Gastrocnemius medialis (tissue), 4 donors: ENCODE results near the gene RIN3. TPM values are rescaled to one million over a fixed set of nuclear protein-coding genes. Genes with fewer than 3 reads are reported as not detected.
"Not testable (repeated sequence)": the region's sequence is repeated elsewhere in the genome, so short reads cannot be mapped to it uniquely, and the experiment has no call there.

Experiments used
- ATAC-seq, 2 donors: fragments of 150-250 bp; one replicate each; pipeline ENCODE4 v1.9.1; 2016
- DNase-seq, 2 donors: peaks; one replicate each; pipeline ENCODE4 v3.0.0-alpha.2; 2019
- H3K27ac ChIP-seq, 4 donors: fragments of 200-600 bp; sonication (generic); 1 replicate in 1 of 4; 2 replicates in 3 of 4; pipeline ENCODE4 v1.5.1; 2016 to 2018; ENCODE audit warnings: mild to moderate bottlenecking in 2 of 4, moderate library complexity in 1 of 4
- H3K27me3 ChIP-seq, 3 donors: fragments of 200-600 bp; sonication (generic) in 2 of 3; 1 replicate in 1 of 3; 2 replicates in 2 of 3; pipeline versions ENCODE4 v1.5.1 to v1.6.0; 2016 to 2019; ENCODE audit warnings: mild to moderate bottlenecking in 1 of 3, moderate library complexity in 1 of 3
- H3K36me3 ChIP-seq, 2 donors: fragments of 200-600 bp; sonication (generic) in 1 of 2; one replicate each; pipeline ENCODE4 v1.5.1; 2017 to 2018
- H3K4me1 ChIP-seq, 2 donors: fragments of 200-600 bp; sonication (generic) in 1 of 2; one replicate each; pipeline ENCODE4 v1.5.1; 2016 to 2017; ENCODE audit warnings: mild to moderate bottlenecking in 2 of 2
- H3K4me3 ChIP-seq, 4 donors: fragments of 200-600 bp; sonication (generic) in 3 of 4; 1 replicate in 1 of 4; 2 replicates in 3 of 4; pipeline ENCODE4 v1.5.1; 2016 to 2019; ENCODE audit warnings: mild to moderate bottlenecking in 2 of 4
- H3K9me3 ChIP-seq, 3 donors: fragments of 200-600 bp; sonication (generic) in 2 of 3; 1 replicate in 1 of 3; 2 replicates in 2 of 3; pipeline ENCODE4 v1.5.1; 2016 to 2019
- POLR2A ChIP-seq, 2 donors: fragments of 450-650 bp; IDR thresholded peaks; one replicate each; pipeline ENCODE4 v1.6.1; 2017; ENCODE audit warnings: antibody characterized with exemption in 2 of 2, mild to moderate bottlenecking in 2 of 2, moderate library complexity in 2 of 2
- in situ Hi-C, 4 donors: fragments of 200-750 bp; cut with MboI; loops; one replicate each; pipeline versions ENCODE4 v1.15.0 to v1.8.0; 2017; ENCODE audit warnings: low sequenced_read_pairs in 4 of 4
- intact Hi-C: fragments of 100-400 bp; cut with DNase I; formaldehyde crosslinking; loops from one replicate; pipeline ENCODE4 v1.15.1; 2023; ENCODE audit warnings: low total_unique reads
- total RNA-seq, 4 donors: library from RNA; depleted of rRNA; stranded (reverse); fragments of >200 nt; gene quantifications; one replicate each; pipeline versions ENCODE4 v1.1.0 to v1.2.3, GENCODE V29; 2016
- TF ChIP-seq, protein P1 (sequence below), 5 experiments: fragments of 450-650 bp in 3 of 5; fragments of 200-600 bp in 2 of 5; sonication (generic) in 2 of 5; IDR thresholded peaks in 4 of 5; conservative IDR thresholded peaks in 1 of 5; 1 replicate in 4 of 5; 2 replicates in 1 of 5; pipeline ENCODE4 v1.5.1; 2016 to 2019; ENCODE audit warnings: antibody characterized with exemption in 5 of 5, mild to moderate bottlenecking in 3 of 5, moderate library complexity in 3 of 5

RIN3 gene
- total RNA-seq, 4 donors from 2014 or later = 2.1 to 3.7 (median 2.6) TPM

DNA sequence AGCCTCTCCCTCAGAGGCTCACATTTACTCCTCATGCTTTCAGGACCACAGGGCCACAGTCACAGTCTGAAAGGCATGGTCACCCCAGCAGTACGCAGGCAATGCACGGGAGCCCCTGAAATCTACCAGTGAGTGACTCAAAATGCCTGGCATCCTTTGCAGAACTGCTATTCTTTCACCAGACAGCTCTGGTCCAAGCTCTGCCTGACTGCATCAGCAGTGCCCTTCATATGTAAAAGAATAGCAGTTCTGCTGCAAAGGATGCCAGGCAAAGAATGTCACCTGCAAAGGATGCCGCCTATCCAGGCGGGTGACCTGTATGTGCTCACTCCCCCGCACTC lies 196.4 kb downstream of the RIN3 start:
- in situ Hi-C loops = loop anchor here in 1 of 4 donors (10.0 kb wide), 1 partner anchor 75 kb away; no protein-coding TSS in a partner anchor
- peaks cover 0 to 61% of the 10 kb centered on the region in 2 donors for H3K36me3 ChIP-seq

DNA sequence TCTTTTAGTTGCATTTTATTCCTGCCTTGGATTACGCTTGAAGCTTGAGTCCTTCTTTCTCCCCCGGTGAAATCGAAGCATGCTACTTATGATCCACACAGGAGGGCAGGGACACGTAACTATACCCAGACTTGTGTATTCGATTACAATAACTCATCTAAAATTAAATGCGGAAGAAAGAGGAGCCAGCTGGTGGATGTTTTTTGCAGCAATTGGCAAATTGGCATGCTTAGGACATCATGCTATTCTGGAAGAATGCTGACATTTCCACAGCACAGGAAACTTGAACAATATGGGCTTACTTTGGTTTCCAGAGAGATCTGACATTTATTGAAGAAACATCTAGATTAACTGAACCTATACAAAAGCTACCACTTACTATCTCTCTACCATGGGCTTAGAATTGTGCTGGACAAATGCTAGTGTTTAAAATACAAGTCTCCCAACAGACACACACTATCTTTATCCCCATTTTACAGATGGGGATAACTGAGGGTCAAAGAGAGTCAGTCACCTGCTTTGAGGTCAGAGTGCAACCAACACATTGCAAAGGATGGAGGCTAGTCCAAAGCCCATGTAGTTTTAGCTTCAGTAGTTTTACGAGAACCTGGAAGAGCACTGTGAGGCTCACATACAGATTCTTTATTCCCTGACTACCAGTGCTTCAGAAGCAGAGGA lies 198.5 kb downstream of the RIN3 start:
- H3K36me3 ChIP-seq = peaks cover 0 to 40% of the 10 kb centered on the region in 2 donors
- in situ Hi-C loops = loop anchor here in 1 of 4 donors (10.0 kb wide), 1 partner anchor 73 kb away; no protein-coding TSS in a partner anchor
- TF ChIP-seq, protein P1, sequence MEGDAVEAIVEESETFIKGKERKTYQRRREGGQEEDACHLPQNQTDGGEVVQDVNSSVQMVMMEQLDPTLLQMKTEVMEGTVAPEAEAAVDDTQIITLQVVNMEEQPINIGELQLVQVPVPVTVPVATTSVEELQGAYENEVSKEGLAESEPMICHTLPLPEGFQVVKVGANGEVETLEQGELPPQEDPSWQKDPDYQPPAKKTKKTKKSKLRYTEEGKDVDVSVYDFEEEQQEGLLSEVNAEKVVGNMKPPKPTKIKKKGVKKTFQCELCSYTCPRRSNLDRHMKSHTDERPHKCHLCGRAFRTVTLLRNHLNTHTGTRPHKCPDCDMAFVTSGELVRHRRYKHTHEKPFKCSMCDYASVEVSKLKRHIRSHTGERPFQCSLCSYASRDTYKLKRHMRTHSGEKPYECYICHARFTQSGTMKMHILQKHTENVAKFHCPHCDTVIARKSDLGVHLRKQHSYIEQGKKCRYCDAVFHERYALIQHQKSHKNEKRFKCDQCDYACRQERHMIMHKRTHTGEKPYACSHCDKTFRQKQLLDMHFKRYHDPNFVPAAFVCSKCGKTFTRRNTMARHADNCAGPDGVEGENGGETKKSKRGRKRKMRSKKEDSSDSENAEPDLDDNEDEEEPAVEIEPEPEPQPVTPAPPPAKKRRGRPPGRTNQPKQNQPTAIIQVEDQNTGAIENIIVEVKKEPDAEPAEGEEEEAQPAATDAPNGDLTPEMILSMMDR (IDR thresholded peaks at IDR 0.05 in 4 of 5, conservative IDR thresholded peaks at IDR 0.05 in 1 of 5) = no peak
- no peak for TF ChIP-seq POLR2A (IDR thresholded peaks at IDR 0.05)

More for the DNA sequence above, 196.4 kb downstream of the RIN3 start:
- ATAC-seq (no peak), DNase-seq (no peak)
- Histone ChIP-seq H3K4me3 (no peak overlapping the region), H3K27ac (no peak overlapping the region), H3K4me1 (no peaks in the 10 kb centered on the region), H3K27me3 (no peaks in the 10 kb centered on the region), H3K9me3 (no peaks in the 10 kb centered on the region)
- intact Hi-C loops = loop anchor here (5.0 kb wide), 1 partner anchor 37 kb away; the partner anchor contains the start of gene LGMN
- no peak for TF ChIP-seq POLR2A (IDR thresholded peaks at IDR 0.05)
- TF ChIP-seq, protein P1 (IDR thresholded peaks at IDR 0.05 in 4 of 5, conservative IDR thresholded peaks at IDR 0.05 in 1 of 5) = no peak

DNA sequence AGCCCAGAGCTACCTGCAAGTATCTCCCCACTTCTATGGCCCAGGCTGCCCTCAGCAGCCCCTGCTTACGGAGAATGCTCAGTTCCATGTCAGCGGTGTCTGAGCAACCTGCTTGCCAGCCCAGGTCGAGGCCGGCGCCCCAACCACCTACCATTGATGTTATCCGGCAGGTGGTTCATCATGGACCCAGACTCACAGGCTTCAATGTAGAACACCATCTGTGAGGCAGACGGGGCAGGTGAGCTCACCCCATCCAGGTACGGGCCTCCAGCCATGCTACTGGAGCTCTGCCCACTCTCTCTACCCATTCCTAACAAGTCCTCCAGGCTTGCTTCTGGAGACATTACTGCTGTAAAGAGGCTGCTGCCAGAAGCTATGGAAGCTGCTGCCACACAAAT lies 199.1 kb downstream of the RIN3 start:
- Histone ChIP-seq H3K27ac (no peak overlapping the region), H3K36me3 (peaks cover 0 to 34% of the 10 kb centered on the region in 2 donors), H3K4me3 (no peak overlapping the region), H3K4me1 (no peaks in the 10 kb centered on the region), H3K27me3 (no peaks in the 10 kb centered on the region), H3K9me3 (no peaks in the 10 kb centered on the region)
- TF ChIP-seq POLR2A (IDR thresholded peaks at IDR 0.05) = no peak
- TF ChIP-seq, protein P1 (IDR thresholded peaks at IDR 0.05 in 4 of 5, conservative IDR thresholded peaks at IDR 0.05 in 1 of 5) = no peak
- ATAC-seq (no peak), DNase-seq (no peak)
- in situ Hi-C loops (loop anchor here in 1 of 4 donors (10.0 kb wide), 1 partner anchor 72 kb away; no protein-coding TSS in a partner anchor), intact Hi-C loops (loop anchor here (5.0 kb wide), 1 partner anchor 35 kb away; the partner anchor contains the start of gene LGMN)

More for the DNA sequence above, 198.5 kb downstream of the RIN3 start:
- Histone ChIP-seq H3K27me3 (no peaks in the 10 kb centered on the region), H3K4me1 (no peaks in the 10 kb centered on the region), H3K27ac (no peak overlapping the region), H3K9me3 (no peaks in the 10 kb centered on the region), H3K4me3 (no peak overlapping the region)
- intact Hi-C loops = loop anchor here (5.0 kb wide), 1 partner anchor 35 kb away; the partner anchor contains the start of gene LGMN
- DNase-seq = no peak
- no peak for ATAC-seq

DNA sequence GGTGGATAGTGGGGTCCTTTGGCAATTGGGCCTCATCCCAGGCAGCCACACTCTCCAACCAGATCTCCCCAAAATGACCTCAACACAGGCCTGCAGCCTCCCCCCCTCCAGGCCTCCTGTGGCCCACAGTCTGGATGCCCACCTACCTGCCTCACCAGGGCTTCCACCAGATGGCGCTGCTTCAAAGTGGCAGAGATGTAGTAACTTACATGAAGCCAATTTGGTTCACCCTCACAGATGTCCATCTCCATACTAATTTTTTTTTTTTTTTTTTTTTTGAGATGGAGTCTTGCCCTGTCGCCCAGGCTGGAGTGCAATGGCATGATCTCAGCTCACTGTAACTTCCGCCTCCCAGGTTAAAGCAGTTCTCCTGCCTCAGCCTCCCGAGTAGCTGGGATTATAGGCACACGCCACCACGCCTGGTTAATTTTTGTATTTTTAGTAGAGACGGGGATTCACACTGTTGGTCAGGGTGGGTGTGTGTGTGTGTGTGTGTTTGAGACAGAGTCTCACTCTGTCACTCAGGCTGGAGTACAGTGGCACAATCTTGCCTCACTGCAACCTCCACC lies 201.2 kb downstream of the RIN3 start:
- H3K9me3 ChIP-seq, H3K4me3 ChIP-seq, H3K27me3 ChIP-seq, H3K27ac ChIP-seq, H3K4me1 ChIP-seq: not testable (repeated sequence)
- DNase-seq (peak; percentile 30 to 61), ATAC-seq (peak; percentile 59 to 77)
- H3K36me3 ChIP-seq = peaks cover 0 to 23% of the 10 kb centered on the region in 2 donors
- in situ Hi-C loops (loop anchor here (5.0 to 10.0 kb wide), 2 partner anchors 67 to 70 kb away; no protein-coding TSS in a partner anchor), intact Hi-C loops (loop anchor here (1.0 to 5.0 kb wide), 2 partner anchors 32 to 69 kb away; partner anchors contain the start of gene LGMN)
- TF ChIP-seq, protein P1 (IDR thresholded peaks at IDR 0.05 in 4 of 5, conservative IDR thresholded peaks at IDR 0.05 in 1 of 5) = peak; percentile 64 to 79 (median 75)
